HEK293T (cell line): Measurements from ENCODE around the gene SLC66A1.

Experiments
- CTCF ChIA-PET: fragments of 350-600 bp; formaldehyde crosslinking; extraction: SDS; loops from one replicate; lab custom pipeline; 2021; ENCODE audit warnings: antibody characterized with exemption, inconsistent platforms; lab: Yijun Ruan, JAX
- POLR2A ChIA-PET: fragments of 350-600 bp; formaldehyde crosslinking; extraction: SDS; loops from one replicate; lab custom pipeline; 2020; ENCODE audit warnings: antibody characterized with exemption, inconsistent platforms; lab: Yijun Ruan, JAX
- DNase-seq: peaks from one replicate; pipeline ENCODE4 v3.0.0; 2012; ENCODE audit warnings: mixed read lengths; ENCODE audit errors: extremely low spot score
- ARNT ChIP-seq: fragments of 450-650 bp; IDR thresholded peaks from 2 replicates; pipeline ENCODE4 v1.6.1; 2017; ENCODE audit warnings: mild to moderate bottlenecking
- BHLHE40 ChIP-seq: fragments of 450-650 bp; IDR thresholded peaks from 2 replicates; pipeline ENCODE4 v1.6.1; 2016; ENCODE audit warnings: mild to moderate bottlenecking, moderate library complexity, borderline replicate concordance
- CTBP1 ChIP-seq: fragments of 450-650 bp; IDR thresholded peaks from 2 replicates; pipeline ENCODE4 v1.6.1; 2016; ENCODE audit warnings: borderline replicate concordance
- ELF4 ChIP-seq: fragments of 450-650 bp; IDR thresholded peaks from 2 replicates; pipeline ENCODE4 v1.6.1; 2017; ENCODE audit warnings: antibody characterized with exemption
- FOXA1 ChIP-seq: fragments of 450-650 bp; IDR thresholded peaks from 2 replicates; pipeline ENCODE4 v1.6.1; 2016; ENCODE audit warnings: mild to moderate bottlenecking
- FOXK2 ChIP-seq: fragments of 450-650 bp; IDR thresholded peaks from 2 replicates; pipeline ENCODE4 v1.6.1; 2016; ENCODE audit warnings: mild to moderate bottlenecking
- FOXM1 ChIP-seq: fragments of 450-650 bp; IDR thresholded peaks from 2 replicates; pipeline ENCODE4 v1.6.1; 2017; ENCODE audit warnings: mild to moderate bottlenecking, borderline replicate concordance
- HDGF ChIP-seq: fragments of 450-650 bp; IDR thresholded peaks from 2 replicates; pipeline ENCODE4 v1.6.1; 2017; ENCODE audit warnings: antibody characterized with exemption, borderline replicate concordance
- L3MBTL2 ChIP-seq: fragments of 450-650 bp; conservative IDR thresholded peaks from 2 replicates; pipeline ENCODE4 v1.6.1; 2016; ENCODE audit warnings: mild to moderate bottlenecking
- LEF1 ChIP-seq: fragments of 450-650 bp; IDR thresholded peaks from 2 replicates; pipeline ENCODE4 v1.6.1; 2017; ENCODE audit warnings: mild to moderate bottlenecking, borderline replicate concordance
- NFRKB ChIP-seq: fragments of 450-650 bp; IDR thresholded peaks from 2 replicates; pipeline ENCODE4 v1.6.1; 2016; ENCODE audit warnings: mild to moderate bottlenecking, moderate library complexity
- PKNOX1 ChIP-seq: fragments of 450-650 bp; IDR thresholded peaks from 2 replicates; pipeline ENCODE4 v1.6.1; 2016
- SP1 ChIP-seq: fragments of 450-650 bp; IDR thresholded peaks from 2 replicates; pipeline ENCODE4 v1.6.1; 2017
- SUZ12 ChIP-seq: fragments of 450-650 bp; IDR thresholded peaks from 2 replicates; pipeline ENCODE4 v1.6.1; 2016; ENCODE audit warnings: mild to moderate bottlenecking
- TARDBP ChIP-seq: fragments of 450-650 bp; IDR thresholded peaks from 2 replicates; pipeline ENCODE4 v1.6.1; 2016
- ZNF384 ChIP-seq: fragments of 450-650 bp; IDR thresholded peaks from 2 replicates; pipeline ENCODE4 v1.6.1; 2016

Gene SLC66A1

GRCh38 chr1:19342894-19343616, 30.9 kb downstream of the SLC66A1 start:
- POLR2A ChIA-PET, result no interaction called here

GRCh38 chr1:19343617-19344350, 31.7 kb downstream of the SLC66A1 start:
- ChIA-PET POLR2A (no interaction called here), CTCF (interaction anchor here (1.0 kb wide), 1 partner anchor 318 kb away, joined by 3 read pairs; no protein-coding TSS in a partner anchor)
- TF ChIP-seq TARDBP, result no peak
- TF ChIP-seq ZNF384, result no peak
- no peak for DNase-seq

More at GRCh38 chr1:19342894-19343616, 30.9 kb downstream of the SLC66A1 start:
- CTCF ChIA-PET, result no interaction called here
- TF ChIP-seq ELF4, result no peak
- no peak for TF ChIP-seq CTBP1
- no peak for TF ChIP-seq BHLHE40
- TF ChIP-seq LEF1, result no peak
- TF ChIP-seq L3MBTL2, result no peak
- TF ChIP-seq SUZ12, result no peak
- no peak for TF ChIP-seq ZNF384
- TF ChIP-seq FOXM1, result no peak
- TF ChIP-seq ARNT, result no peak
- TF ChIP-seq PKNOX1, result no peak
- TF ChIP-seq FOXA1, result no peak
- TF ChIP-seq FOXK2, result no peak
- TF ChIP-seq SP1, result no peak
- TF ChIP-seq HDGF, result no peak
- no peak for TF ChIP-seq NFRKB
- no peak for DNase-seq

- TF ChIP-seq ELF4, result no peak
- no peak for TF ChIP-seq PKNOX1
- no peak for TF ChIP-seq FOXM1
- TF ChIP-seq SP1, result no peak
- no peak for TF ChIP-seq ZNF384
- no peak for TF ChIP-seq L3MBTL2
- peak; percentile 57 for DNase-seq
- CTCF ChIA-PET, result interaction anchor here (1.0 to 1.3 kb wide), 2 partner anchors 307 to 318 kb away, joined by 3 to 4 read pairs; no protein-coding TSS in a partner anchor
- POLR2A ChIA-PET, result no interaction called here
Measured at GRCh38 chr1:19344372-19344810, 32.3 kb downstream of the SLC66A1 start.

- no peak for DNase-seq
- ChIA-PET POLR2A (no interaction called here), CTCF (interaction anchor here (0.6 to 1.3 kb wide), 2 partner anchors 74 to 306 kb away, joined by 3 to 4 read pairs; no protein-coding TSS in a partner anchor)
- TF ChIP-seq ARNT, result no peak
- TF ChIP-seq FOXA1, result no peak
- no peak for TF ChIP-seq SP1
- TF ChIP-seq NFRKB, result no peak
- TF ChIP-seq FOXM1, result no peak
- TF ChIP-seq TARDBP, result no peak
- no peak for TF ChIP-seq SUZ12
Measured at GRCh38 chr1:19344831-19345230, 32.7 kb downstream of the SLC66A1 start.

- ChIA-PET CTCF (interaction anchor here (0.6 to 1.3 kb wide), 2 partner anchors 74 to 306 kb away, joined by 3 to 4 read pairs; no protein-coding TSS in a partner anchor), POLR2A (no interaction called here)
- no peak for DNase-seq
- TF ChIP-seq FOXK2, result no peak
- TF ChIP-seq PKNOX1, result no peak
- no peak for TF ChIP-seq ARNT
- TF ChIP-seq SP1, result no peak
- TF ChIP-seq TARDBP, result no peak
- TF ChIP-seq ZNF384, result no peak
- TF ChIP-seq L3MBTL2, result no peak
Measured at GRCh38 chr1:19345391-19345790, 33.3 kb downstream of the SLC66A1 start.

GRCh38 chr1:19346026-19346425, 33.9 kb downstream of the SLC66A1 start:
- ChIA-PET CTCF (interaction anchor here (0.5 to 1.3 kb wide), 2 partner anchors 246 to 305 kb away, joined by 4 read pairs; no protein-coding TSS in a partner anchor), POLR2A (no interaction called here)
- no peak for TF ChIP-seq SP1
- TF ChIP-seq TARDBP, result no peak
- no peak for TF ChIP-seq L3MBTL2
- TF ChIP-seq SUZ12, result no peak
- no peak for TF ChIP-seq ELF4
- TF ChIP-seq PKNOX1, result no peak
- no peak for TF ChIP-seq HDGF
- TF ChIP-seq LEF1, result no peak
- TF ChIP-seq FOXK2, result no peak
- no peak for TF ChIP-seq NFRKB
- no peak for TF ChIP-seq FOXM1
- TF ChIP-seq BHLHE40, result no peak
- TF ChIP-seq ZNF384, result no peak
- no peak for TF ChIP-seq CTBP1
- DNase-seq, result no peak
